Muscle of leg (tissue), 11 donors: ENCODE results near the gene MAP3K21. TPM values are rescaled to one million over a fixed set of nuclear protein-coding genes. Genes with fewer than 3 reads are reported as not detected.

Experiments
- DNase-seq: peaks from one replicate; pipeline ENCODE4 v3.0.0; 2013
- H3K27ac ChIP-seq: one replicate; pipeline ENCODE4 v1.5.1; 2013; ENCODE audit warnings: mild to moderate bottlenecking, low read length, control low read depth
- H3K27me3 ChIP-seq: one replicate; pipeline ENCODE4 v1.6.1; 2013; ENCODE audit warnings: low read length; ENCODE audit not compliant: control insufficient read depth, insufficient read depth
- H3K36me3 ChIP-seq: one replicate; pipeline ENCODE4 v1.6.1; 2013; ENCODE audit warnings: low read length; ENCODE audit not compliant: control insufficient read depth, insufficient read depth
- H3K4me1 ChIP-seq: one replicate; pipeline ENCODE4 v1.6.1; 2013; ENCODE audit warnings: low read length; ENCODE audit not compliant: control insufficient read depth, insufficient read depth
- H3K4me3 ChIP-seq: one replicate; pipeline ENCODE4 v1.5.1; 2013; ENCODE audit warnings: low read length, control low read depth
- H3K9me3 ChIP-seq: replicated peaks from 2 replicates; pipeline ENCODE4 v1.6.1; 2013; ENCODE audit warnings: low read depth, low read length; ENCODE audit not compliant: control insufficient read depth
- WGBS: methylation state at CpG from one replicate; pipeline ENCODE4 v1.1.5; 2013; ENCODE audit warnings: missing lambda C conversion rate; ENCODE audit not compliant: insufficient coverage; 5-methylcytosine and 5-hydroxymethylcytosine counted together
- polyA plus RNA-seq, 8 donors: library from polyadenylated mRNA; unstranded; fragments of 120-200 nt; gene quantifications; one replicate each; pipeline versions ENCODE4 v1.2.1 to v1.2.3, GENCODE V29; 2013; ENCODE audit warnings: inconsistent platforms in 1 of 8, low replicate concordance in 1 of 8; ENCODE audit not compliant: insufficient read length in 8 of 8, insufficient read depth in 1 of 8
- total RNA-seq: library from RNA; stranded (reverse); fragments of 120-200 nt; gene quantifications from one replicate; pipeline ENCODE4 v1.2.4, GENCODE V29; 2013

The MAP3K21 gene
- total and polyA plus RNA-seq, 9 donors, result 0.08 to 1.1 (median 0.19) TPM

GRCh38 chr1:233383984-233384383 is 56.5 kb downstream of the MAP3K21 start:
- no peak for DNase-seq

GRCh38 chr1:233386336-233386735 is 58.8 kb downstream of the MAP3K21 start:
- H3K27ac ChIP-seq, result no peak overlapping the region
- no peaks in the 10 kb centered on the region for H3K9me3 ChIP-seq
- WGBS, result no CpG with 5 or more reads among the region's 2 CpGs
- no peaks in the 10 kb centered on the region for H3K27me3 ChIP-seq
- no peak for DNase-seq
- H3K4me3 ChIP-seq, result no peak overlapping the region
- H3K36me3 ChIP-seq, result no peaks in the 10 kb centered on the region
- no peaks in the 10 kb centered on the region for H3K4me1 ChIP-seq

More at GRCh38 chr1:233383984-233384383, 56.5 kb downstream of the MAP3K21 start:
- Histone ChIP-seq H3K27ac (no peak overlapping the region), H3K36me3 (no peaks in the 10 kb centered on the region), H3K9me3 (no peaks in the 10 kb centered on the region), H3K4me1 (no peaks in the 10 kb centered on the region), H3K4me3 (no peak overlapping the region), H3K27me3 (no peaks in the 10 kb centered on the region)
- WGBS, result 100% methylated on average over 1 of the region's 3 CpGs

- Histone ChIP-seq H3K27ac (no peak overlapping the region), H3K4me3 (no peak overlapping the region), H3K9me3 (no peaks in the 10 kb centered on the region), H3K27me3 (no peaks in the 10 kb centered on the region), H3K36me3 (no peaks in the 10 kb centered on the region), H3K4me1 (no peaks in the 10 kb centered on the region)
- no peak for DNase-seq
- no CpG with 5 or more reads among the region's 3 CpGs for WGBS
Observed at GRCh38 chr1:233387585-233387984, 60.1 kb downstream of the MAP3K21 start.

- WGBS, result 80% methylated on average over 1 of the region's 1 CpG
- H3K4me3 ChIP-seq, result no peak overlapping the region
- no peaks in the 10 kb centered on the region for H3K9me3 ChIP-seq
- no peaks in the 10 kb centered on the region for H3K4me1 ChIP-seq
- peaks cover 2% of the 10 kb centered on the region for H3K27me3 ChIP-seq
- H3K27ac ChIP-seq, result no peak overlapping the region
- DNase-seq, result no peak
- H3K36me3 ChIP-seq, result no peaks in the 10 kb centered on the region
Observed at GRCh38 chr1:233389169-233389568, 61.6 kb downstream of the MAP3K21 start.

GRCh38 chr1:233389893-233390292 is 62.4 kb downstream of the MAP3K21 start:
- H3K36me3 ChIP-seq, result no peaks in the 10 kb centered on the region
- H3K9me3 ChIP-seq, result no peaks in the 10 kb centered on the region
- 88% methylated on average over 1 of the region's 1 CpG for WGBS

GRCh38 chr1:233390842-233391737 is 63.6 kb downstream of the MAP3K21 start:
- no peak overlapping the region for H3K27ac ChIP-seq
- H3K4me3 ChIP-seq, result no peak overlapping the region
- H3K4me1 ChIP-seq, result no peaks in the 10 kb centered on the region
- no peaks in the 10 kb centered on the region for H3K9me3 ChIP-seq
- H3K36me3 ChIP-seq, result no peaks in the 10 kb centered on the region
- H3K27me3 ChIP-seq, result peaks cover 2% of the 10 kb centered on the region
- no peak for DNase-seq
- 86% methylated on average over 2 of the region's 3 CpGs for WGBS

More at GRCh38 chr1:233389893-233390292, 62.4 kb downstream of the MAP3K21 start:
- peaks cover 2% of the 10 kb centered on the region for H3K27me3 ChIP-seq
- no peak for DNase-seq
- no peak overlapping the region for H3K27ac ChIP-seq
- no peak overlapping the region for H3K4me3 ChIP-seq
- H3K4me1 ChIP-seq, result no peaks in the 10 kb centered on the region

GRCh38 chr1:233393084-233393840 is 65.7 kb downstream of the MAP3K21 start:
- DNase-seq, result peak; percentile 4
- Histone ChIP-seq H3K36me3 (no peaks in the 10 kb centered on the region), H3K4me3 (no peak overlapping the region), H3K27ac (no peak overlapping the region), H3K27me3 (peaks cover 2% of the 10 kb centered on the region), H3K4me1 (no peaks in the 10 kb centered on the region), H3K9me3 (no peaks in the 10 kb centered on the region)
- WGBS, result 20% methylated on average over 6 of the region's 10 CpGs

- Histone ChIP-seq H3K9me3 (no peaks in the 10 kb centered on the region), H3K4me3 (no peak overlapping the region), H3K27ac (no peak overlapping the region), H3K36me3 (no peaks in the 10 kb centered on the region), H3K27me3 (peaks cover 2% of the 10 kb centered on the region), H3K4me1 (no peaks in the 10 kb centered on the region)
- DNase-seq, result no peak
- WGBS, result no CpG with 5 or more reads among the region's 3 CpGs
Observed at GRCh38 chr1:233393926-233394680, 66.6 kb downstream of the MAP3K21 start.

GRCh38 chr1:233394860-233395717 is 67.6 kb downstream of the MAP3K21 start:
- Histone ChIP-seq H3K4me3 (no peak overlapping the region), H3K9me3 (no peaks in the 10 kb centered on the region), H3K27me3 (peaks cover 2% of the 10 kb centered on the region), H3K27ac (no peak overlapping the region), H3K4me1 (no peaks in the 10 kb centered on the region), H3K36me3 (no peaks in the 10 kb centered on the region)
- 89% methylated on average over 7 of the region's 13 CpGs for WGBS
- DNase-seq, result peak; percentile 74
